B cell (primary cell): ENCODE data around the gene SLC25A10. TPM values are rescaled to one million over a fixed set of nuclear protein-coding genes. Genes with fewer than 3 reads are reported as not detected.

ENCODE experiments used
- ATAC-seq: fragments of 200-7000 bp; cut with Tn5 transposase; one replicate; pipeline ENCODE4 v1.10.0; 2021; ENCODE audit warnings: low read depth, mild to moderate bottlenecking, moderate number of reproducible peaks, moderate library complexity
- CTCF ChIA-PET: fragments of 350-600 bp; sonication (Branson Sonifier 250); formaldehyde crosslinking; loops from one replicate; lab custom pipeline; 2021; ENCODE audit warnings: antibody characterized with exemption, inconsistent platforms; lab: Charles Lee
- POLR2A ChIA-PET: fragments of 350-600 bp; sonication (Branson Sonifier 250); formaldehyde crosslinking; loops from one replicate; lab custom pipeline; 2021; ENCODE audit warnings: antibody characterized with exemption; lab: Charles Lee
- DNase-seq: peaks from one replicate; pipeline ENCODE4 v3.0.0; 2013
- H2AFZ ChIP-seq: 2 replicates; pipeline ENCODE4 v1.6.1; 2012; ENCODE audit warnings: mild to moderate bottlenecking, low read depth, low read length; ENCODE audit not compliant: insufficient read depth, poor library complexity, severe bottlenecking
- H3K27ac ChIP-seq, 2 donors: 1 replicate in 1 of 2; 2 replicates in 1 of 2; pipeline ENCODE4 v1.5.1; 2012 to 2013; ENCODE audit warnings: low read length in 2 of 2, mild to moderate bottlenecking in 2 of 2, moderate library complexity in 1 of 2
- H3K27me3 ChIP-seq, 4 experiments: fragments of 200-600 bp in 1 of 4; sonication (generic) in 1 of 4; replicated peaks in 1 of 4; 1 replicate in 2 of 4; 2 replicates in 2 of 4; pipeline versions ENCODE4 v1.6.1 to v1.7.0; 2013 to 2016; ENCODE audit warnings: low read length in 3 of 4, mild to moderate bottlenecking in 2 of 4, mixed read lengths in 1 of 4, moderate library complexity in 1 of 4; ENCODE audit not compliant: insufficient read depth in 4 of 4, control insufficient read depth in 3 of 4; ENCODE audit errors: control extremely low read depth in 1 of 4
- H3K36me3 ChIP-seq, 2 experiments: replicated peaks in 1 of 2; 1 replicate in 1 of 2; 2 replicates in 1 of 2; pipeline versions ENCODE4 v1.6.1 to v1.7.1; 2013; ENCODE audit warnings: low read length in 1 of 2; ENCODE audit not compliant: insufficient read depth in 2 of 2, control insufficient read depth in 1 of 2; ENCODE audit errors: control extremely low read depth in 1 of 2, extremely low read depth in 1 of 2
- H3K4me1 ChIP-seq, 2 donors: fragments of 200-600 bp in 1 of 2; sonication (generic) in 1 of 2; 1 replicate in 1 of 2; 2 replicates in 1 of 2; pipeline versions ENCODE4 v1.5.1 to v1.6.1; 2013 to 2017; ENCODE audit warnings: low read length in 2 of 2; ENCODE audit not compliant: control insufficient read depth in 2 of 2, insufficient read depth in 2 of 2
- H3K4me2 ChIP-seq: replicated peaks from 2 replicates; pipeline ENCODE3; 2012; ENCODE audit warnings: mild to moderate bottlenecking, low read depth, low read length; ENCODE audit not compliant: poor library complexity, severe bottlenecking
- H3K4me3 ChIP-seq, 5 experiments: fragments of 200-600 bp in 1 of 5; sonication (generic) in 1 of 5; 1 replicate in 3 of 5; 2 replicates in 2 of 5; pipeline versions ENCODE4 v1.5.1 to v1.7.0; 2011 to 2016; ENCODE audit warnings: low read length in 4 of 5, mild to moderate bottlenecking in 4 of 5, low read depth in 2 of 5, control low read depth in 1 of 5, moderate library complexity in 1 of 5; ENCODE audit not compliant: insufficient read depth in 1 of 5; ENCODE audit errors: control extremely low read depth in 1 of 5, extremely low read depth in 1 of 5
- H3K79me2 ChIP-seq: fragments of 200-600 bp; sonication (generic); one replicate; pipeline ENCODE4 v1.6.0; 2016; ENCODE audit warnings: low read length; ENCODE audit not compliant: control insufficient read depth, insufficient read depth
- H3K9ac ChIP-seq: fragments of 200-600 bp; sonication (generic); 2 replicates; pipeline ENCODE4 v1.6.1; 2017; ENCODE audit warnings: mild to moderate bottlenecking, low read length, moderate library complexity
- H3K9me3 ChIP-seq, 3 donors: one replicate each; pipeline versions ENCODE4 v1.6.1 to v1.7.1; 2013; ENCODE audit warnings: low read length in 2 of 3; ENCODE audit not compliant: control insufficient read depth in 2 of 3, insufficient read depth in 1 of 3; ENCODE audit errors: control extremely low read depth in 1 of 3
- H4K20me1 ChIP-seq: 2 replicates; pipeline ENCODE4 v1.6.0; 2012; ENCODE audit warnings: mild to moderate bottlenecking, low read length; ENCODE audit not compliant: insufficient read depth, control insufficient read depth, poor library complexity, severe bottlenecking
- H3K27ac Mint-ChIP-seq: one replicate; pipeline ENCODE4 v1.8.0; 2021; ENCODE audit warnings: mixed read lengths
- H3K27me3 Mint-ChIP-seq: one replicate; pipeline ENCODE4 v1.8.0; 2021; ENCODE audit warnings: mixed read lengths
- H3K4me1 Mint-ChIP-seq: one replicate; pipeline ENCODE4 v1.8.0; 2021; ENCODE audit warnings: mixed read lengths
- H3K4me3 Mint-ChIP-seq: one replicate; pipeline ENCODE4 v1.8.0; 2021; ENCODE audit warnings: mixed read lengths
- H3K9me3 Mint-ChIP-seq: one replicate; pipeline ENCODE4 v1.8.0; 2022; ENCODE audit warnings: mixed read lengths; ENCODE audit not compliant: insufficient read depth
- EZH2 ChIP-seq: IDR thresholded peaks from 2 replicates; pipeline ENCODE4 v1.6.1; 2012; ENCODE audit warnings: borderline replicate concordance, low read depth, mild to moderate bottlenecking, moderate library complexity, low read length; ENCODE audit not compliant: insufficient read depth, poor library complexity, severe bottlenecking
- WGBS: methylation state at CpG from one replicate; pipeline ENCODE4 v1.1.5; 2013; ENCODE audit warnings: missing lambda C conversion rate; ENCODE audit not compliant: insufficient coverage; 5-methylcytosine and 5-hydroxymethylcytosine counted together
- intact Hi-C: fragments of 100-400 bp; cut with micrococcal nuclease; formaldehyde crosslinking; loops from one replicate; pipeline ENCODE4 v1.10.0; 2022
- polyA plus RNA-seq: library from polyadenylated mRNA; depleted of rRNA; stranded (reverse); fragments of >200 nt; gene quantifications from 2 replicates; pipeline ENCODE4 v1.2.3, GENCODE V29; 2012
- total RNA-seq, 2 donors: library from RNA; stranded (reverse); fragments of 120-200 nt in 1 of 2; gene quantifications; 1 replicate in 1 of 2; 2 replicates in 1 of 2; pipeline versions ENCODE4 v1.2.3 to v1.2.4, GENCODE V29; 2013 to 2022
- TF ChIP-seq, protein P1 (sequence below): fragments of 200-600 bp; IDR thresholded peaks from one replicate; pipeline ENCODE4 v1.8.0; 2022; ENCODE audit warnings: antibody characterized with exemption, mild to moderate bottlenecking

Gene SLC25A10
- total and polyA plus RNA-seq, 2 donors (not counting 1 experiment from before 2014, with no cell fraction given), result 3.9 to 5.0 TPM

DNA sequence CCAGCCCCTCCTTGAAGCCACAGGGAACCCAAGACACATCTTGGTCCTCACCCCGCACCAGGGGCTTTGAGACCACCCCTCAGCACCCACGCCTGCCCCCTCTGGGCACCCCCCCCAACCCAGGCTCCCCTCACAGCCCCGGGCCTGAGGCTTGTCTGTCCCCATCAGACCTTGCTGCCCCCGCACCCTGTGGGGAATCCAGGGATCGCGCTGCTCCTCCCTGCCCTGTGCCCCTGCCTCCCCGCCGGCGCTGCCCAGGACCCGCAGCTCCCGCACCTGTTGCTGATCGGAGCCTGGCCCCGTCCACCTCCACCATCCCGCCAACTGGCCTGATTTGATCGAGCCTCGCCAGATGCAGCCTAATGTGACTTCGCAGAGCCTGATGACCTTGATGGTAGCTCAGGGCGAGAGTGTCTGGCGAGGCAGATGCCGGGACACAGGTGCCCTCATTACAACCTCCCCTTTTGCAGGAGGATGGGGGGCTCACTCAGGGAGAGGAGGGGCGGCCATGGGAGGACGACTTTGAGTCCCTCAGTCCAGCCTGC lies 29.0 kb downstream of the SLC25A10 start:
- H3K4me2 ChIP-seq, result no peak overlapping the region
- DNase-seq, result no peak
- TF ChIP-seq, protein P1, sequence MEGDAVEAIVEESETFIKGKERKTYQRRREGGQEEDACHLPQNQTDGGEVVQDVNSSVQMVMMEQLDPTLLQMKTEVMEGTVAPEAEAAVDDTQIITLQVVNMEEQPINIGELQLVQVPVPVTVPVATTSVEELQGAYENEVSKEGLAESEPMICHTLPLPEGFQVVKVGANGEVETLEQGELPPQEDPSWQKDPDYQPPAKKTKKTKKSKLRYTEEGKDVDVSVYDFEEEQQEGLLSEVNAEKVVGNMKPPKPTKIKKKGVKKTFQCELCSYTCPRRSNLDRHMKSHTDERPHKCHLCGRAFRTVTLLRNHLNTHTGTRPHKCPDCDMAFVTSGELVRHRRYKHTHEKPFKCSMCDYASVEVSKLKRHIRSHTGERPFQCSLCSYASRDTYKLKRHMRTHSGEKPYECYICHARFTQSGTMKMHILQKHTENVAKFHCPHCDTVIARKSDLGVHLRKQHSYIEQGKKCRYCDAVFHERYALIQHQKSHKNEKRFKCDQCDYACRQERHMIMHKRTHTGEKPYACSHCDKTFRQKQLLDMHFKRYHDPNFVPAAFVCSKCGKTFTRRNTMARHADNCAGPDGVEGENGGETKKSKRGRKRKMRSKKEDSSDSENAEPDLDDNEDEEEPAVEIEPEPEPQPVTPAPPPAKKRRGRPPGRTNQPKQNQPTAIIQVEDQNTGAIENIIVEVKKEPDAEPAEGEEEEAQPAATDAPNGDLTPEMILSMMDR, result no peak
- TF ChIP-seq EZH2, result no peak
- 42% methylated on average over 17 of the region's 22 CpGs for WGBS
- no peak overlapping the region for H3K27ac ChIP-seq
- peaks cover 0 to 1% of the 10 kb centered on the region in 2 donors for H3K4me1 ChIP-seq
- Mint-ChIP-seq H3K4me1 (no peaks in the 10 kb centered on the region), H3K4me3 (no peak overlapping the region), H3K9me3 (no peaks in the 10 kb centered on the region), H3K27me3 (peaks cover 4% of the 10 kb centered on the region), H3K27ac (no peak overlapping the region)
- H2AFZ ChIP-seq, result no peak overlapping the region
- H4K20me1 ChIP-seq, result no peaks in the 10 kb centered on the region
- H3K79me2 ChIP-seq, result no peaks in the 10 kb centered on the region
- intact Hi-C loops, result no loop called here
- no peak for ATAC-seq
- H3K9ac ChIP-seq, result no peak overlapping the region
- H3K4me3 ChIP-seq, result no peak overlapping the region
- ChIA-PET CTCF (interaction anchor here (0.5 kb wide), 1 partner anchor 15 kb away, joined by 3 read pairs; no protein-coding TSS in a partner anchor), POLR2A (no interaction called here)
- no peaks in the 10 kb centered on the region for H3K36me3 ChIP-seq
- H3K27me3 ChIP-seq, result peaks cover 0 to 15% (median 0%) of the 10 kb centered on the region in 4 experiments
- peaks cover 0 to 3% (median 0%) of the 10 kb centered on the region in 3 donors for H3K9me3 ChIP-seq

DNA sequence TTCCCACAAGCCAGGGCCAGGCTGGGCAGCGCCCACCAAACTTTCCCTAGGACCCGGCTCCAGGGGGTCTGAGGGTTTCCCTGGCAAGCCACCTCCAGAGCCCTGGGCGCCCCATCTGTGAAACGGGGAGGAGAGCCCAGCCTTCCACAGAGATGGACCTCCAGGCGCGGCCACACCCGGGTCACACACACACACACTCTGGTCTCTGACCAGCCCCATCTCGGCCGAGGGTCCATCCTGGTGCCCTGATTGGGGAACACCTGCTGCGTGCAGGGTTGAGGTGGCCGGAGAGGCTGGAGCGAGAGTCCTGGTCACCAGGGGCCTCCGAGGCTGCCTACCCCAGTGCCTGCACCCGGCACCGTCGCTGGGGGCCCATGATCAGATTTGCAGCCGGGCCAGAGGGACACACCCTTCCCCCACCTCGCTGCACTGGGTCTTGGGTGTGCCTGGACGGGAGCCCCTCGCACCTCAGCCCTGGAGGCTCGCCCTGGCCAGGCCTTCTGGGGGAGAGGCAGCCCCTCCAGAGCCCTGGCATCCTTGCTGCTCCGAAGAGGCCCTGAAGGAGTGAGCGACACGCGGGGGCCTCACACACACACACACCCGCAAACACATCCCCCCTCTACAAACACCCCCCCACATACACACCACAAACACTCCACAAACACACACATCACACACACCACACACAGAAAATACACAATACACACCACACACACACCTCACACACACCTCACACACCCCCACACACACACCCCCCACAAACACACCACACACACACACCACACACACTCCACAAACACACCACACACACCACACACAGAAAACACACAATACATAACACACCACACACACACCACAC lies 29.7 kb downstream of the SLC25A10 start:
- intact Hi-C loops, result no loop called here
- H3K79me2 ChIP-seq, result no peaks in the 10 kb centered on the region
- ChIA-PET POLR2A (no interaction called here), CTCF (interaction anchor here (0.5 kb wide), 1 partner anchor 16 kb away, joined by 3 read pairs; no protein-coding TSS in a partner anchor)
- TF ChIP-seq EZH2, result no peak
- TF ChIP-seq, protein P1, result no peak
- no peak for DNase-seq
- peaks cover 0 to 3% (median 0%) of the 10 kb centered on the region in 3 donors for H3K9me3 ChIP-seq
- no peak overlapping the region for H2AFZ ChIP-seq
- no peak for ATAC-seq
- Mint-ChIP-seq H3K4me1 (no peaks in the 10 kb centered on the region), H3K27me3 (peaks cover 4% of the 10 kb centered on the region), H3K9me3 (no peaks in the 10 kb centered on the region), H3K4me3 (no peak overlapping the region), H3K27ac (no peak overlapping the region)
- H3K27me3 ChIP-seq, result peaks cover 0 to 15% (median 0%) of the 10 kb centered on the region in 4 experiments
- no peak overlapping the region for H3K27ac ChIP-seq
- H3K4me3 ChIP-seq, result no peak overlapping the region
- no peak overlapping the region for H3K9ac ChIP-seq
- H3K4me1 ChIP-seq, result no peaks in the 10 kb centered on the region
- 75% methylated on average over 24 of the region's 26 CpGs for WGBS
- H3K4me2 ChIP-seq, result no peak overlapping the region
- no peaks in the 10 kb centered on the region for H4K20me1 ChIP-seq
- no peaks in the 10 kb centered on the region for H3K36me3 ChIP-seq
